ENCODE measurements around the gene KNDC1.

DNA sequence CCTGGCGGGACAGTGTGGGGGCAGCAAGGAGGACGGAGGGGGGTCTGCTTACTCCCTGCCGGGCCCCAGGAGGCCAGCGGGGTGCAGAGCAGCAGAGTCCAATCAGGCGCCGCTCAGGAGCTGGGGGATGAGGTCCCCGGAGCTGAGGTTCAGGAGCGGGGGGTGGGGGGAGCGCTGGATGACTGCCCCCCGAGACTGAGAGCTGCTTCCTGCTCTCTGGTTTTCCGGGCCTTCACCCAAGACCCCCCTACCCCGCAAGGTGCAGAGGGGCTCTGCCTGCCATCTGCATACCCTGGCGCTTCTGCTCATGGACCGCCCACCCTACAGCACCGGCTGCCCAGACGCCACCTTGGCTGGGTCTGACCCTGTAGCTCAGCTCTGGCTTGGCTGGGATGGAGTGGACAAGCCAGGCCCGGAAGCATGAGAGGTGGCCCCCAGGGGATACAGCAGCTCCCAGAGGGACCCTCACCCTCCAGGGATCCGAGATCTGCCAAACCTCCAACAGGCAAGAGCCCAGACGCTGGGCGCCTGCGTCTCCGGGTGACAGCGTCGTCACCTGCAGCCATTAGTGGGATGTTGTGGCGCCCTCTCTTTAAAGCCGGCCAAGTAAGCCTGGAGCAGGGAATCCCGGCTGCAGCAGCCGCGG lies 930 bp downstream of the KNDC1 start:
- TF ChIP-seq CTCF (conservative IDR thresholded peaks at IDR 0.05) (no peak), EZH2 (IDR thresholded peaks at IDR 0.05; ENCODE audit: low read depth) (no peak)
